ENCODE measurements around the gene LRRC28.
"Not testable (repeated sequence)": the region's sequence is repeated elsewhere in the genome, so short reads cannot be mapped to it uniquely, and the experiment has no call there.

Gene LRRC28

DNA sequence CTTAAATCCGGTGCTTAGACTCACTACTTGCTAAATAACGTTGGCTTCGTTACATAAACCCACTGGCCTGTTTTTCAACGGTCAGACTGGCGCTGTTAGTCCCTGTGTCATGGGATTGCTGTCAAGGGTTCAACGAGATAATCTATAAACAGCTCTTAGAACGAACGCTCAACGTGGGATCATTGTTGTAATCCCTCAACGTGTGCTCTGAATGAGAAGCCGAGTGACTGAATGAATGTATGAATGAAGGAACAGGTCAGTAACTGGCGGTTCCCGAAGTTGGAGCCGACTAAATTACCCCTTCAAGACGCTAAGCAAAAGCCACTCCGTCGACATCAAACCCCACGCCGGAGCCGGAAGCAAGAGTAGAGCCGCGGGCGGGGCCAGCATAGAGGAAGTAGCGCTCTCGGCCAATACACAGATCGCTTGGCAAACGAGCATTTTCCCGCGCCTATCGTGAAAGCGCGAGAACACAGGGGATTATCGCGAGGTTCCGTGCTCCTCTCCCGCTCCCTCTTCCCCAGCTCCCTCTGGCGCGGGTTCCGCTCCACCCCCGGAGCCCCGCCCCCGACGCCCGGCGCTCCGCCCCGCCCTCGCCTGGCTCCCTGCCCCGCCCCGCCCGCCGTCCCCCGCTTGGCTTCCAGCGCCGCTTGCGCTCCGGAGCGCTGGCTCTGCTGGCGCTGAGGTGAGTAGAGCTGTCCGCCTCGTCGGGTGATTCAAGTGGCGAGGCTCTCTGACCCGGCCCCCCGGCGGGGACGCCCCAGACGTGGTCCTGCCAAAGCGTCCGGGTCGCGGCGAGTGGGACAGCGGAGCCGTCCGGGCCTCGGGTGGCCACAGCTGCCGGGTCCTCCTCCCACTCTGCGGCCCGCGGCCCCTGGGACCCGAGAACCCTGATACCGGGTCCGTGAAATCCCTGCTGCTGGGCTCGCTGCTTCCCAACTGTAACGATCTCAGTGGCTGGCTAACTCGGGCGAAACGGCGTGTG, at the start of gene LRRC28:
TSS of gene LRRC28 (plus strand) at position 625 of the 985 bp plus-strand sequence. CDS start 4,477 bp downstream, outside the sequence.
- DNase-seq (ENCODE audit: insufficient read length, low spot score) = peak; percentile 71
- peak; percentile 100 for FAIRE-seq

DNA sequence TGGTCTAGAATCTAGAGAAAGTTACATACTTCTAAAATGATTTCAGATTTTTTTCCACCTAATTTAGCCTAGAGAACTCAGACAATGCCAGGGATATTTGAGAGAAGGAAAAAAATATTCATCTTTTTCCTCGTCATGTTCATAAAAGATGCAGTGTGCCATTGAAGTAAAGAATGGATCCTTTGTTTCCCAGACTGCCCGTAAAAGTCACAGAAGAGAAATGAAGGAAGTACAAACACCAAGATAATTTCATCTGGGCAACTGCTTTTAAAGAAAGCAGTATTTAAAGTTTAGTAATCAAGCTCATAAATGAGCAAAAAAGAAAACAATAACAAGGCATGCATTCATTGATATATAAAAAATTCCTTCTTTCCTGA, 49.1 kb upstream of the LRRC28 start:
- no peak for FAIRE-seq
- no peak for DNase-seq (ENCODE audit: insufficient read length, low spot score)

DNA sequence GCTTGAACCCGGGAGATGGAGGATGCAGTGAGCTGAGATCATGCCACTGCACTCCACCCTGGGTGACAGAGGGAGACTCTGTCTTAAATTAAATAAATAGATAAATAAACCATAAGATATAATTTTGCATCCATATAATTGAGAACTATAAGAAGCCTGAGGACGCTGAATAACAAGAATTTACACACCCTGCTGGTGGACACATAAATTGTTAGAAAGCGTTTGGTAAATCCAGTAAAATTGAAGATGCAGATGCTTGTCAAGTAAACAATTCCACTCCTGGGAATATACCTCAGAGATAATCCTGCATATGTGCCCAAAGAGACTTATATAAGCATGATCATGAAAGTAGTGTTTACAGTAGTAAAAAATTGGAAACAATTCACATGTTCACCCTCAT, 43.6 kb upstream of the LRRC28 start:
- peak; percentile 45 for FAIRE-seq
- no peak for DNase-seq (ENCODE audit: insufficient read length, low spot score)

DNA sequence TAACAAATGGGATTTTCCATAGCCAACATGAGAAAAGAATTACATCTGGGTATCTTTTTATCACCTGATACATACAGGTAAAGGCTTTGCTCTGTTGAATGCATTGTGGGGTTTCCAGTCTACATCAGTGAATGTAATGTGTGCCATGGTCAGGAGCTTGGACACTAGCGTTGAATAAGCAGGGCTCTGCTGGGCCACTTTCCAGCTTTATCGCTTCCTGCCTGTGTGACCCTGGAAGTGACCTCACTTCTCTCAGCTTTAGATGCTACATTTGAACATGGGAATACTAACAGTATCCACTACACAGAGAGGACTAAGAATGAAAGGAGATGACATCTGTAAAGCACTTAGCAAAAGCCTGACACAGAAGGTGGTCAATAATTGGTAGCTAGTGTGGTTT, 42.0 kb upstream of the LRRC28 start:
- DNase-seq (ENCODE audit: insufficient read length, low spot score) = no peak
- no peak for FAIRE-seq

DNA sequence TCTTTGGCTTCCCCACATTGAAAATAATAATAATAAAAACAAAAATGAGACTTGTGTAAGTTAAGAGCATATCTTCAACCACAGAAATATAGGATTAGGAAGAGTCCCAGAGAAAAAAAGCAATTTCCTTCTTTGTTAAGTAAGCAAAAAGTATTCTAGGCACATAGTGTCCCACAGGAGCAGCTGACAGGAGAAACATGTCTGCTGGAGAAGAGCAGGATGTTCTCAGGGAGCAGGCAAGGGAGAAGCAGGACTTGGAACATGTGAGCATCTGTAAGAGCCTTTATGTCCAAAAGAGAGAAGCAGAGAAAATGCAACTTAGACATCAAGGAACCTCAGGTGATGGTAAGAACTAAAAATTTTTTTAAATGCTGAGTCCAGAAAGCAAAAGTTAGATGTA, 40.9 kb upstream of the LRRC28 start:
- DNase-seq (ENCODE audit: insufficient read length, low spot score) (no peak), FAIRE-seq (no peak)

DNA sequence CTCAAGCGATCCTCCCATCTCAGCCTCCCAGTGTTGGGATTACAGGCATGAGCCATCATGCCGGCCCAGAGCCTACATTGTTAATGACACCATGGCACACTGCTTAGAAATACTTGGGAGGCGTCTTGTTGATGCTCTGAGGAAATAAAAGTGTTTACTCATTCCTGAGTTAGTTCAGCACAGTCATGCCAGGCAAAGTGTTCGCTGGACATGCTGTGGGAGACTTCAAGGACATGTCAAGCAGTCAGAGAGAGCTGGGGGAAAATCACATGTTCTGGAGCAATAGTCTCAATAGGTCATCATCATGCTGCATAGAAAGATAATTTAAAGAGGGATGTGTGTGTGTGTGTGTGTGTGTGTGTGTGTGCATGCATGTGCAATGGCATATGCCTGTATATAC, 39.4 kb upstream of the LRRC28 start:
- FAIRE-seq = no peak
- DNase-seq (ENCODE audit: insufficient read length, low spot score) = no peak

DNA sequence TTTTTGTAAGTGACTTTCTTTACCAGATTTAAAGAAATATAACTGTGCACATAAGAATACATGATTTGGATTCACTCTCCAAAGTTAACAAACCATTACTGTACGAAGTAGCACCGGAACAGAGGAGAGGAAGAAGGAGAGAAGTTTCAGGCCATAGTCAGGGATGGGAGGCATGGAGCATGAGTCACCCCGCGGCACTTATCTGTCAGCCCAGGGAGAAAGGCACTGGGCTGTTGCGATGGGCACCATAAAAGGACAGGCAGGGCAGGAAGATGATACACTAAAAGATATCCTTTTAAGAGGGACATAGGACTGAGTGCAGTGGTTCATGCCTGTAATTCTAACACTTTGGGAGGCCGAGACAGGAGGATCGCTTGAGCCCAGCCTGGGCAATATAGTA, 38.9 kb upstream of the LRRC28 start:
- DNase-seq (ENCODE audit: insufficient read length, low spot score) (no peak), FAIRE-seq (no peak)

DNA sequence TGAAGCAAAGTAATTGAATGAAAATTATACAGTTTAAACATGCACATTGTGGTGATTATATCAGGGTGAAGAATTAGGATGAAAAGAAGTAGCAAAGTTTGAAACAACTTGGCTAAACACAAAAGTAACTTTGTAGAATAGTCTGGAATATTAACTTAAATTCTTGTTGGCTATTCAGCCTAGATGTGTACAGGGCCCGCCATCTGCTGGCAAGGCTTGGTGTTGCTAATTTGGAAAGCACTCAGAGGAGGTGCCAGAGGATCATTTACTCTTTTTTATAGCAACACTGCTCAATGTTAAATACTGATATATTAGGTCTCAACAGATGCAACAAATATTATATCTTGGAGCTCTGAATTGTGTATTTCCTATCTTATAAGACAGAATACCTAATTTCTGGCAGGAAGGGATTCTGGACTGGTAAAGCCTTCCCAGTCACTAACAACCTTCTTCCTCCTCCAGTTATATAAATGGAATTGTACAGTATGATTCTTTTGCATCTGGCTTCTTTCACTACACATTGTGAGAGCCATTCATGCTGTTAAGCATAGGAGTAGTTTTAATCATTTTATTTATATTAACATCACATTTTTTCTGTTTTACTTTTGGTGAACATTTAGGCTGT, 38.0 kb upstream of the LRRC28 start:
- FAIRE-seq (peak; percentile 95), DNase-seq (ENCODE audit: insufficient read length, low spot score) (peak; percentile 27)

DNA sequence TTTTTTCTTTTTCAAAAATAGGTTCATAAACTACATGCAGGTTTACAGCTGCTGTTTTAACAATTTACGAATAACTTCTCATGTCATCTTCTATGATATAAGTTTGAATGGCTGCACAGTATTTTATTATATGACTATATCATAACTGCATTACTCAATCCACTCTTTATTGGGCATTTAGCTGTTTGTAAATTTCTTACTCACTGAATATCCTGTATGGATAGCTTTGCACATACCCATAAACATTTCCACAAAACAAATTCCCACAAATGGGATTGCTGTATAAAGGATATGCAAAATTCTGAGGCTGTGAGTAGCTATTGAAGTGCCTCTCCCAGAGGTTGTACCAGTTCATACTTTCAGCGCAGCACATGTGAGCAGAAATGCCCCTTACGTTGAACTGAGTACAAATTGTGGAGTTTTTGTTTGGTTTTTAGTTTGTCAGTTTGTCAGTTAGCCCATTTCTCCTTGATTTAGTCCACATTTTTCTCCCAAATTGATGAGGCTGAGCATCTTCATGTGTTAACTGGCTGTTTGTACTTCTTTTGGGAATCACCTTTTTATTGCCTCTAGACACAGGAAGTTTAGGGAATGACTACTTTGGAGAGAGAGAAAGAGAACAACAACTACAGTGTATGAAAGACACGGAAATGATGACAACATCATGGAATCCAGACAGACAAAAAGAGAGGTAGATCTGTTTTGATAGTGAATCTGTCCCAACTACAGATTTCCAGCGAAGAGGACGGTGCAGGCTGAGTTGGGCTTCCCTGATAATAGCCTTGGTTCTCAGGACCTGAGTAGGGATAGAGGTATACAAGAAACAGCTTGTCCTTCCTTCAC, 26.7 kb upstream of the LRRC28 start:
- FAIRE-seq = no peak

DNA sequence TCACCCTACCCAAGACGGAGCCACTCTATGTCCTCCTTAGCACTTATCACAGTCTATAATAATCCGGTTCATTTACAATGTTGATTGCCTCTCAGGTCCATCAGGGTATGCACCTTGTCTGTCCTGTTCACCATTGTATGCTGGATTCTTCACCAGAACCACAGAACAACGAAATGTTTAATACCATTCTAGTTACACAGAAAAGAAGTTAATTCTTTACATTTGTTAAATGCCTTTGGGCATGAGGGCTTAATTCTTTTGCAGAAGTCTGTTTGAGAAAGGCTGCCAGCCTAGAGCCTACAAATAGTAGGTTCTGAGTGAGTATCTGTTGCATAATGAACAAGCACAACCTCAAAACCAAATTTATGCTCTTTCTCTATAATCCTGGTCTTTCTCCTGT, 24.5 kb upstream of the LRRC28 start:
- no peak for FAIRE-seq
- DNase-seq (ENCODE audit: insufficient read length, low spot score) = no peak

More for the DNA sequence above, 26.7 kb upstream of the LRRC28 start:
- no peak for DNase-seq (ENCODE audit: insufficient read length, low spot score)

DNA sequence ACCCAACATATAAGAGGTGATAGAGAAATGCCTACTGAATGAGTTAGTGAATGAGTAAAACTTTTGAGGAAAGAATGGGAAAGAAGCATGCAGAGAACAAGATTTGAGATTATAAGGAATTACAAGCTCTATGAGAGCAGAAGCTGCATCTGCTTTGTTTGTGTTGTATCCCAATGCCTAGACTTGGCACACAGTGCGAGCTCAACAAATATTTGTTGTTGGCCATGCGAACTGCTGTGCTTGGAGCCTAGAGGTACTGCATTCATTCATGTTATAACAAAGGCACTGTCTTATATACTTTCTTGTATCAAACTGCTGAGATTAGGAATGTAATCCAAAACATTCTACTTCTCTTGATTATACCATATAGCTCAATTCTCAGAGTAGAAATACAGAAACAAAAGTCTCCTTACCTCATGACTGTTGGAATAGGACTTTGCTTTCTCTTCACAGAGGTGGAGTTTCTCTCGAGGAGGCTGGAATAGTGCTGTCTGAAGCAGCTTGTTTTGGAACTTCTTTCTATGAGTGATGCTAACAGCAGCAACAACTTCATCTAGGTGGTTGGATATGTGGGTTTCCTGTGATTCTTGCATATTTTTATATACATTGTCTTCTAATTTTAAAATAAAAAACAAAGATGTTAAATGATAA, 23.0 kb upstream of the LRRC28 start:
- DNase-seq (ENCODE audit: insufficient read length, low spot score) = no peak
- FAIRE-seq = no peak

DNA sequence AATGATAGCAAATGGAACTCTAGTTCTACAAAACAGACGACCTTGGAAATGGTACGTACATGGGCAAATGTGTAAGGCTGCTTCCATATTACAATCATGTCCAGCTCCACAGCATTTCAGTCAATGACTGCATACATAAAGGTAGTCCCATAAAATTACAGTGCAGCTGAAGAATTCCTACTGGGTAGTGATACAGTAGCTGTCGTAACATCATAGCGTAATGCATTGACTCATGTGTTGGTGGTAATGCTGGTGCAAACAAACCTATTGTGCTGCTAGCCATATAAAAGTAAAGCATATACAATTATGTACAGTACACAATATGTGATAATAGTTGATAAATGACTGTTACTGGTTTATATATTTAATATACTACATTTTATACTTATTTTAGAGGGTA, 20.4 kb upstream of the LRRC28 start:
- no peak for DNase-seq (ENCODE audit: insufficient read length, low spot score)
- no peak for FAIRE-seq

DNA sequence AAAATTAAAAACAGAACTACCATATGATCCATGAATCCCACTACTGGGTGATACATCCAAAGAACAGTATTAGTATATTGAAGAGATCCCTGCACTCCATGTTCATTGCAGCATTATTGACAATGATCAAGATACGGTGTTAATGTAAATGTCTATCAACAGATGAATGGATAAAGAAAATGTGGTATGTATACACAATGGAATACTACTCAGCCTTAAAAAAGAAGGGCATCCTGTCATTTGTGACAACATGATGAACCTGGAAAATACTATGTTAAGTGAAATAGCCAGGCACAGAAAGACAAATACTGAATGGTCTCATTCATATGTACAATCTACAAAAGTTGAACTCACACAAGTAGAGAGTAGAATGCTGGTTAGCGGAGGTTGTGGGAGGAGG, 18.5 kb upstream of the LRRC28 start:
- no peak for FAIRE-seq

DNA sequence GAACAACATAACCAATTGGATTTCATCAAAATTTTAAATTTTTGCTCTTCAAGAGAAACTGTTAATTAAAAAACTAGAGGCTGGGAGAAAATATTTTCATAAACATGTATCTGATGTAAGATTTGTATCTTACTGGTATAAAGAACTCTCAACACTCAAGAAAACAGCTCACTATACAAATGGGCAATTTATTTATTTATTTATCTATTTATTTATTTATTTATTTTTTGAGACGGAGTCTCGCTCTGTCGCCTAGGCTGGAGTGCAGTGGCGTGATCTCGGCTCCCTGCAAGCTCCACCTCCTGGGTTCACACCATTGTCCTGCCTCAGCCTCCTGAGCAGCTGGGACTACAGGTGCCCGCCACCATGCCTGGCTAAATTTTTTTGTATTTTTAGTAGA, 17.1 kb upstream of the LRRC28 start:
- not testable (repeated sequence) for DNase-seq (ENCODE audit: insufficient read length, low spot score); FAIRE-seq

More for the DNA sequence above, 18.5 kb upstream of the LRRC28 start:
- no peak for DNase-seq (ENCODE audit: insufficient read length, low spot score)

DNA sequence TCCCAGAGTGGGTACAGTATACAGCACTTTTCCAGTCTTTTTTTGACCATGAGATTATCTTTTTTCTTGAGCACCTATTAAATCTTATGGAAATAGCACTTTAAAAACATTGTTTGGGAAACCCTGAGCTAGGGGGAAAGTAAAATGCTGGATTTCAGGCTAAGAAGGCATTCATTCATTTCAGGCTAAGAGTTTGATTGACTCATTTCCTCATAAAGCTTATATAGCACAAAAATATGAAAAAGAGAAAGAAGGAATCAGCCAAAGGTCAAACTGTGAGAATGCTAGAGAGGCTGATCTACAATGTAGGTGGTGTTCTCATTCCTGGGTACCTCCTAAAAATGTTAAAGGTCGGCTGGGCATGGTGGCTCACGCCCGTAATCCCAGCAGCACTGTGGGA, 12.4 kb upstream of the LRRC28 start:
- DNase-seq (ENCODE audit: insufficient read length, low spot score) (no peak), FAIRE-seq (no peak)

DNA sequence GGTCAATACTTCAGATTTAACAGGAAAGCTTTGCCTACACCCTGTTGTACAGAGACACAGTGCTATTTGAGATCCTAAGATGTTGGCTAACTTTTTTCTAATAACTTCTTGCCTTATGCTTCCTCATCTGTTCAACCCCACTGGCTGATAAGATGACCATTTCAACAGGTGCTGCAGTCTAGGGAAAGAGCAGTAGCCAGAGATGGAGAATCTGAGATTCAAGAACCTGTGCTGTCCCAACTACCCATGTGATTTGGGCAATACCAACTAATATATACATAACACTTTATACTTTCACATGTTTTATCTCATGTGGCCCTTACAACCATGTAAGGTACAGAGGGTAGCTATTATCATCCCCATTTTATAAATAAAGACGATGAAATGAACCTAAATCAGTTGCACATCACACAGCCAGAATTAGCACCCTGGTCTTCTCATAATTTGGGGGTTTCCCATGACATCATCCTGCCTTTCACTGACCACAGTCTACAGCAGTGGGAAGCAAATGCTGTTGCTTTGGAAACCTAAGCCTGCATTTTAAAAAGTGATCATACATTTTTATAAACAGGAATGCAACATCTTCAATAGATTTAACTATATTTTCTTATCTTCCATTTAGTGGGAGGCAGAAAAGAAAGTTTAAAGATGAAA, 11.6 kb upstream of the LRRC28 start:
- no peak for DNase-seq (ENCODE audit: insufficient read length, low spot score)
- peak; percentile 93 for FAIRE-seq

DNA sequence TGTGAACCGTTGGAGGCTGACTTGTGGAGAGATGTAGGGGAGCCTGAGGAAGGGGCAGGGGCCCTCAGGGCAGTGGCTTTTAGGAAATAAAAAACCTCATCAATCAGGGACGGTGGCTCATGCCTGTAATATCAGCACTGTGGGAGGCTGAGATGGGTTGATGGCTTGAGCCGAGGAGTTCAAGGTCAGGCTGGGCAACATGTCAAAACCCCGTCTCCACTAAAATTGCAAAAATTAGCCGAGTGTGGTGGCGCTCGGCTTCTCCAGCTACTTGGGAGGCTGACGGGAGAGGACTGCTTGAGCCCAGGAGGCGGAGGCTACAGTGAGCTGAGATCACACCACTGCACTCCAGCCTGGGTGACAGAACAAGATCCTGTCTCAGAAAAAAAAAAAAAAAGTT, 9.5 kb upstream of the LRRC28 start:
- no peak for DNase-seq (ENCODE audit: insufficient read length, low spot score)
- no peak for FAIRE-seq

DNA sequence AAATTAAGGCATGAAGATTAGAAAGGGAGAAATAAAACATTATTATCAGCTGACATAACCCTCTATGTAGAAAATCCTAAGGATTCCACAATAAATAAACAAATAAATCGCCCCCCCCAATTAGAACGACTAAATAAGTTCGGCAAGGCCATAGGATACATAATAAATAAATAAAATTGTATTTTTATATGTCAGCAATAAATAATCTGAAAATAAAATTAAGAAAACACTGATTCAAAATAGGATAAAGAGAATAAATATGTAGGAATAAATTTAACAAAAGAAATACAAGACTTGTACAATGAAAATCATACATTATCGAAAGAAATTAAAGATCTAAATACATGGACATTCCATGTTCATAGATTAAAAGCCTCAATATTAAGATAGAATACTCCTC, 7.0 kb upstream of the LRRC28 start:
- FAIRE-seq (no peak), DNase-seq (ENCODE audit: insufficient read length, low spot score) (no peak)

DNA sequence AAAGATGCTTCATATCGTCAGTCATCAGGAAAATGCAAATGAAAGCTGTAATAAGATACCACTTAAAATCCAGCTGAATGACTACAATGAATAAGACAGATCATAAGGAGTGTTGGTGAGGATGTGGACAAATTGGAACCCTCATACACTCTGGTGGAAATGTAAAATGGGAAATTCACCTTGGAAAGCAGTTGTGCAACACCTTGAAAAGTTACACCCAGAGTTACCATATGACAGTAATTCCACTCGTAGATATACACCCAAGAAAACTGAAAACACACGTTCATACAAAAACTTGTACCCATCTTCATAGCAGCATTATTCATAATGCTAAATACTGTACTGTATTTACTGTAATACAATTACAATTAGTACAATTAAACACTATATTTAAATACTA, 4.2 kb upstream of the LRRC28 start:
- FAIRE-seq (no peak), DNase-seq (ENCODE audit: insufficient read length, low spot score) (no peak)

All from GM19239 (cell line).